HG03196 (cell line): ENCODE results near the gene ATXN10.

Experiments used
- ATAC-seq: cut with Tn5 transposase; IDR thresholded peaks from one replicate; pipeline ENCODE4 v1.9.1; 2021; ENCODE audit not compliant: unreplicated experiment

The ATXN10 gene

GRCh38 chr22:45845076-45845487 lies 173.4 kb downstream of the ATXN10 start:
- no peak for ATAC-seq

- no peak for ATAC-seq
Measured at GRCh38 chr22:45846952-45847351, 175.3 kb downstream of the ATXN10 start.

GRCh38 chr22:45848904-45849303 lies 177.3 kb downstream of the ATXN10 start:
- no peak for ATAC-seq

- no peak for ATAC-seq
Measured at GRCh38 chr22:45852826-45853225, 181.2 kb downstream of the ATXN10 start.

- no peak for ATAC-seq
Measured at GRCh38 chr22:45855961-45856360, 184.3 kb downstream of the ATXN10 start.

GRCh38 chr22:45857519-45857918 lies 185.9 kb downstream of the ATXN10 start:
- no peak for ATAC-seq

GRCh38 chr22:45859231-45860161 lies 187.9 kb downstream of the ATXN10 start:
- no peak for ATAC-seq

- ATAC-seq, result no peak
Measured at GRCh38 chr22:45860201-45860600, 188.6 kb downstream of the ATXN10 start.

GRCh38 chr22:45861259-45861658 lies 189.6 kb downstream of the ATXN10 start:
- no peak for ATAC-seq

GRCh38 chr22:45863981-45864751 lies 192.5 kb downstream of the ATXN10 start:
- no peak for ATAC-seq

GRCh38 chr22:45864959-45865476 lies 193.4 kb downstream of the ATXN10 start:
- no peak for ATAC-seq

GRCh38 chr22:45865561-45866125 lies 194.0 kb downstream of the ATXN10 start:
- no peak for ATAC-seq

- ATAC-seq, result no peak
Measured at GRCh38 chr22:45866126-45866645, 194.6 kb downstream of the ATXN10 start.

GRCh38 chr22:45866646-45867117 lies 195.0 kb downstream of the ATXN10 start:
- ATAC-seq, result no peak

- no peak for ATAC-seq
Measured at GRCh38 chr22:45867118-45867905, 195.7 kb downstream of the ATXN10 start.

GRCh38 chr22:45867906-45868555 lies 196.4 kb downstream of the ATXN10 start:
- no peak for ATAC-seq

- no peak for ATAC-seq
Measured at GRCh38 chr22:45868571-45869339, 197.1 kb downstream of the ATXN10 start.

GRCh38 chr22:45869340-45869847 lies 197.8 kb downstream of the ATXN10 start:
- no peak for ATAC-seq

GRCh38 chr22:45870011-45870410 lies 198.4 kb downstream of the ATXN10 start:
- ATAC-seq, result no peak
